Left lung (tissue), 10 donors: Measurements from ENCODE around the gene SLC47A1. TPM values are rescaled to one million over a fixed set of nuclear protein-coding genes. Genes with fewer than 3 reads are reported as not detected.

Experiments used
- ATAC-seq: fragments of 200-7000 bp; cut with Tn5 transposase; one replicate; pipeline ENCODE4 v1.9.1; 2020; ENCODE audit warnings: moderate library complexity
- DNase-seq, 4 donors: peaks; one replicate each; pipeline ENCODE4 v3.0.0-alpha.2; 2013 to 2020
- H3K27ac ChIP-seq, 2 donors: fragments of 200-600 bp; sonication (generic) in 1 of 2; one replicate each; pipeline versions ENCODE4 v1.5.0 to v1.8.0; 2020 to 2021
- H3K27me3 ChIP-seq, 2 donors: fragments of 200-600 bp; sonication (generic) in 1 of 2; one replicate each; pipeline versions ENCODE4 v1.5.0 to v1.8.0; 2020 to 2021
- H3K36me3 ChIP-seq, 2 donors: fragments of 200-600 bp; sonication (generic) in 1 of 2; one replicate each; pipeline versions ENCODE4 v1.5.0 to v1.8.0; 2020 to 2021
- H3K4me1 ChIP-seq, 2 donors: fragments of 200-600 bp; one replicate each; pipeline ENCODE4 v1.8.0; 2021
- H3K4me3 ChIP-seq, 2 donors: fragments of 200-600 bp; sonication (generic) in 1 of 2; one replicate each; pipeline versions ENCODE4 v1.5.0 to v1.8.0; 2020 to 2021; ENCODE audit warnings: mild to moderate bottlenecking in 1 of 2
- H3K9me3 ChIP-seq, 2 donors: fragments of 200-600 bp; sonication (generic) in 1 of 2; one replicate each; pipeline versions ENCODE4 v1.5.0 to v1.8.0; 2020 to 2021
- intact Hi-C, 2 donors: fragments of 100-400 bp; cut with DNase I; formaldehyde crosslinking; loops; one replicate each; pipeline versions ENCODE4 v1.11.2 to v1.14.2; 2022
- polyA plus RNA-seq, 6 donors: library from polyadenylated mRNA; unstranded; fragments of 120-200 nt; gene quantifications; one replicate each; pipeline ENCODE4 v1.2.1, GENCODE V29; 2013; ENCODE audit not compliant: insufficient read length in 6 of 6
- total RNA-seq, 2 donors: library from RNA; stranded (reverse); fragmentation: NEBNext Ultra II Directional; extraction: Animal tissue kit (Norgen Biotek cat#: 25700); gene quantifications; one replicate each; pipeline ENCODE4 v1.2.1, GENCODE V29; 2021
- TF ChIP-seq, protein P1 (sequence below), 2 donors: fragments of 200-600 bp; sonication (generic) in 1 of 2; IDR thresholded peaks; one replicate each; pipeline versions ENCODE4 v1.5.0 to v1.8.0; 2021; ENCODE audit warnings: antibody characterized with exemption in 2 of 2
- donor health status: DM: no; HTN: yes; CAD: no.
- donor health status: DM: no; HTN: no; CAD: no.

Gene SLC47A1
- total and polyA plus RNA-seq, 8 donors, result 1.0 to 16.2 (median 1.8) TPM

DNA sequence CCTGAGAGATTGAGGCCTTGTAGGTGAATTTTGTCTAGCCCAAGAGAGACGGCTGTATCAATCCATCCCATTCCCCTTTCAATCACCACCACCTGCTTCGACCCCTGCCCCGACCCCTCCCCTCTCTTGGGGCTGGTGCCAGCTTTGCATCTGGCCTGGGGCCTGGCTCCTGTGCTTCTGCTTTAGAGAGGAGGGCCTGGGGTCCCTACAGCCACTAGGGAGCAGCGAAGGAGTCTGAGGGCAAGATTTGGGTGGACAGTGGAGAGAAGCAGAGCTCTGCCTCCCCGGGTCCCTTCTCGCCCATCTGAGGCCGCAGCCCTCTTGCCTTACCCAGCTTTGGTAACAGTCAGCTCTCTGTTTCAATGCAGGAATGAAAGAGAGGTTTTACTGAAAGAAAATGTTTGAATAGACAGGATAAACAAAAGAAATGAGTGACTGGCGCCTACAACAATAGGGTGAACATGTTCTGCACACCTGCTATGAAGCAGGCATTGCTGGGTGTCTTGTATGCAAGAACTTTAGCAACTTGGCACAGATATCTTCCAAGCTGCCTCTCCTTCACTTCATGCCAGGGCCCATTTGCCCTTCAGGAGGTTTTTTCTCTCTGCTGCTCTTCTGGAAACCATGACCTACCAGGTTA lies 57.4 kb downstream of the SLC47A1 start:
- Histone ChIP-seq H3K27me3 (no peaks in the 10 kb centered on the region), H3K27ac (no peak overlapping the region), H3K36me3 (no peaks in the 10 kb centered on the region), H3K4me1 (peaks cover 0 to 5% of the 10 kb centered on the region in 2 donors), H3K9me3 (no peaks in the 10 kb centered on the region), H3K4me3 (no peak overlapping the region)
- DNase-seq (no peak), ATAC-seq (no peak)
- TF ChIP-seq, protein P1, sequence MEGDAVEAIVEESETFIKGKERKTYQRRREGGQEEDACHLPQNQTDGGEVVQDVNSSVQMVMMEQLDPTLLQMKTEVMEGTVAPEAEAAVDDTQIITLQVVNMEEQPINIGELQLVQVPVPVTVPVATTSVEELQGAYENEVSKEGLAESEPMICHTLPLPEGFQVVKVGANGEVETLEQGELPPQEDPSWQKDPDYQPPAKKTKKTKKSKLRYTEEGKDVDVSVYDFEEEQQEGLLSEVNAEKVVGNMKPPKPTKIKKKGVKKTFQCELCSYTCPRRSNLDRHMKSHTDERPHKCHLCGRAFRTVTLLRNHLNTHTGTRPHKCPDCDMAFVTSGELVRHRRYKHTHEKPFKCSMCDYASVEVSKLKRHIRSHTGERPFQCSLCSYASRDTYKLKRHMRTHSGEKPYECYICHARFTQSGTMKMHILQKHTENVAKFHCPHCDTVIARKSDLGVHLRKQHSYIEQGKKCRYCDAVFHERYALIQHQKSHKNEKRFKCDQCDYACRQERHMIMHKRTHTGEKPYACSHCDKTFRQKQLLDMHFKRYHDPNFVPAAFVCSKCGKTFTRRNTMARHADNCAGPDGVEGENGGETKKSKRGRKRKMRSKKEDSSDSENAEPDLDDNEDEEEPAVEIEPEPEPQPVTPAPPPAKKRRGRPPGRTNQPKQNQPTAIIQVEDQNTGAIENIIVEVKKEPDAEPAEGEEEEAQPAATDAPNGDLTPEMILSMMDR (IDR thresholded peaks at IDR 0.05), result no peak
- intact Hi-C loops, result no loop called here

DNA sequence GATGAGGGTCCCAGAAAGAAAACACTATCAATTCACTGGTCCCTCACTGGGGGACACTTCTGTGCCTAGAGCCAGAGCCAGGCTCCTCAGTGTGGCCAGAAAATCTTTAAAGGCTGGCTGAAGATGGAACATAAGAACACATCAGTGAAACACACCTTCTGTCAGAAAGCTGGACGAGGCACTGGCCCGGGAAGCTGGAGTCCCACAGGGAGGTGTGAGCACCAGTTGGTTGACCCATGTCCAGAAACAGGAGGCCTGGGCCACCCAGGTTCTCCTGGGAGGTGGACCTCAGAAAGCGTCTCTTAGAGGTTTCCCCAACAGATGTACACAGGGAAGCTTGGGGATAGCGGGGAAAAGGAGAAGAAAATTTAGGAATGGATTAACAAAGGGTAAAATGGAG lies 58.7 kb downstream of the SLC47A1 start:
- TF ChIP-seq, protein P1 (IDR thresholded peaks at IDR 0.05), result no peak
- Histone ChIP-seq H3K27ac (no peak overlapping the region), H3K36me3 (no peaks in the 10 kb centered on the region), H3K27me3 (no peaks in the 10 kb centered on the region), H3K4me3 (no peak overlapping the region), H3K4me1 (peaks cover 0 to 5% of the 10 kb centered on the region in 2 donors), H3K9me3 (no peaks in the 10 kb centered on the region)
- intact Hi-C loops, result no loop called here
- ATAC-seq, result no peak
- DNase-seq, result no peak

DNA sequence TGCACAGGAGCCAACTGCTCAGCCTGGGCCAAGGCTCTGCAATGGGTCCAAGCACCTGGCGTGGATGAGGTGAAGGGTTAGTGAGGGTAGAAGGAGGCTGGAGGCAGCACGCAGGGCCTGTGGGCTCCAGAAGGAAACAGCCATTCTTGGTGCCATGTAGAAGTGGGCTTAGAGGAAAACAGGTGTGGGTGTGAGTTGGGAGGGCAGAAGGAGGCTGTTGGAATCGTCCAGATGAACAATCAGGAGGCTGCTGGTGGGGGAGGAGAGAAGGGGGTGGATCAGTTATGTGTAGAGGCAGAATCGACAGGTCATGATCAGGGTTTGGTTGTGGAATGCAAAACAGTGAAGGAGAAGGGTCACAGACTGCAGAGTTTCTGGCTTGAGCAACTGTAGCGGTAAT lies 63.2 kb downstream of the SLC47A1 start:
- Histone ChIP-seq H3K27ac (no peak overlapping the region), H3K9me3 (no peaks in the 10 kb centered on the region), H3K4me1 (peaks cover 0 to 5% of the 10 kb centered on the region in 2 donors), H3K27me3 (no peaks in the 10 kb centered on the region), H3K4me3 (no peak overlapping the region), H3K36me3 (no peaks in the 10 kb centered on the region)
- DNase-seq (no peak), ATAC-seq (no peak)
- intact Hi-C loops, result no loop called here
- TF ChIP-seq, protein P1 (IDR thresholded peaks at IDR 0.05), result no peak

DNA sequence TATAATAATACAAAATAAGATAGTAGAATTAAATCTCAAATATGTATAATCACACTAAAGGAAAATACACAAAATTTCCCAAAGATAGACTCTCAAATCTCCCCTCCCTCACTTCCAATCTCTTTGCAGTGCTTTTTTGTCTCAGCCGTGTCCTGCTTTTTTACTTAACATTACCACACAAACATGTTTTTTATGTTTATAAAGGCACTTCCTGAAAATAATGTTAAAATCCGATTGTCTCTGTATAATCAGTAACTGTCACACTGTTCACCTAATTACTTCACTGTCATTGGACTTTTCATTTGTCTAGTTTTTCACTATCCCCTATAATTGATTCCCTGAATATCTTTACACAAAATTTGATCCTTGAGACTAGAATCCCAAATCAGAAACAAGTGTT lies 76.7 kb downstream of the SLC47A1 start:
- ATAC-seq (no peak), DNase-seq (no peak)
- Histone ChIP-seq H3K27ac (no peak overlapping the region), H3K27me3 (no peaks in the 10 kb centered on the region), H3K9me3 (no peaks in the 10 kb centered on the region), H3K4me3 (no peak overlapping the region), H3K4me1 (no peaks in the 10 kb centered on the region), H3K36me3 (peaks cover 0 to 5% of the 10 kb centered on the region in 2 donors)
- TF ChIP-seq, protein P1 (IDR thresholded peaks at IDR 0.05), result no peak
- intact Hi-C loops, result no loop called here

DNA sequence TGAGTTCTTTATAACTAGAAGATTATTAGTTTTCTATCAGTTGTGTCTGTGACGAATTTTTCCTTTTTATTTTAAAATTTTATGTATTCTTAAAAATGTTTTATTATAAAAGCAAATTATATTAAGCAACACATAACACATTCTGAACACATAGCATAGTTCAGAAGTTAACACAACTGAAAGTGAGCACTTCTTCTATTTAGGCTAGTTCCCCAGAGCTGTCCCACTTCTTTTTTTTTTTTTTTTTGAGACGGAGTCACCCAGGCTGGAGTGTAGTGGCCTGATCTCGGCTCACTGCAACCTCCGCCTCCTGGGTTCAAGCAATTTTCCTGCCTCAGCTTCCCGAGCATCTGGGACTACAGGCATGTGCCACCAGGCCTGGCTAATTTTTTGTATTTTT lies 77.2 kb downstream of the SLC47A1 start:
- Histone ChIP-seq H3K4me1 (no peaks in the 10 kb centered on the region), H3K36me3 (peaks cover 0 to 5% of the 10 kb centered on the region in 2 donors), H3K9me3 (no peaks in the 10 kb centered on the region), H3K27ac (no peak overlapping the region), H3K4me3 (no peak overlapping the region), H3K27me3 (no peaks in the 10 kb centered on the region)
- intact Hi-C loops, result no loop called here
- TF ChIP-seq, protein P1 (IDR thresholded peaks at IDR 0.05), result no peak
- ATAC-seq, result peak; percentile 41
- no peak for DNase-seq
